Nephron (organoid): ENCODE measurements around the gene EGFLAM.
"Not testable (repeated sequence)": the region's sequence is repeated elsewhere in the genome, so short reads cannot be mapped to it uniquely, and the experiment has no call there.

Experiments used
- H3K27ac Mint-ChIP-seq, 3 experiments: 2 replicates each; pipeline ENCODE4 v1.8.0; 2020; ENCODE audit warnings: mixed read lengths in 3 of 3, mild to moderate bottlenecking in 2 of 3, moderate library complexity in 1 of 3
- H3K27me3 Mint-ChIP-seq: 2 replicates; pipeline ENCODE4 v1.8.0; 2021; ENCODE audit warnings: low read depth, mild to moderate bottlenecking, moderate library complexity, mixed read lengths
- H3K36me3 Mint-ChIP-seq: 2 replicates; pipeline ENCODE4 v1.8.0; 2020; ENCODE audit warnings: low read depth, mixed read lengths
- H3K4me1 Mint-ChIP-seq: 2 replicates; pipeline ENCODE4 v1.8.0; 2020; ENCODE audit warnings: mixed read lengths
- H3K4me3 Mint-ChIP-seq, 3 experiments: 2 replicates each; pipeline ENCODE4 v1.8.0; 2020; ENCODE audit warnings: mild to moderate bottlenecking in 3 of 3, mixed read lengths in 3 of 3, moderate library complexity in 2 of 3
- H3K9me3 Mint-ChIP-seq: 2 replicates; pipeline ENCODE4 v1.8.0; 2020; ENCODE audit warnings: mixed read lengths
- TF ChIP-seq, protein P1 (sequence below), 3 experiments: fragments of 200-600 bp; sonication (generic); IDR thresholded peaks; one replicate each; pipeline ENCODE4 v1.5.0; 2021; ENCODE audit warnings: antibody characterized with exemption in 3 of 3; ENCODE audit not compliant: unreplicated experiment in 3 of 3

Gene EGFLAM

DNA sequence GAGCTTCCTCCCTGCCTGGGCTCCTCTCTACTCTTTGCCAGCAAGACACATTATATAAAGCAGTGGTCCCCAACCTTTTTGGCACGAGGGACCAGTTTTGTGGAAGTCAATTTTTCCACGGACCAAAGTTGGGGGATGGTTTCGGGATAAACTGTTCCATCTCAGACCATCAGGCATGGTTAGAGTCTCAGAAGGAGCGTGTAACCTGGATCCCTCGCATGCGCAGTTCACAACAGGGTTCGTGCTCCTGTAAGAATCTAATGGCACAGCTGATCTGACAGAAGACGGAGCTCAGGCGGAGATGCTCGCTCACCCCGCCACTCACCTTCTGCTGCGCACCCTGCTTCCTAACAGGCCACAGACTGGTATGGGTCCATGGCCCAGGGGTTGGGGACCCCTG lies 155.3 kb downstream of the EGFLAM start:
- Mint-ChIP-seq H3K27me3 (peaks cover 4% of the 10 kb centered on the region), H3K9me3 (no peaks in the 10 kb centered on the region), H3K4me1 (peaks cover 12% of the 10 kb centered on the region), H3K27ac (no peak overlapping the region), H3K36me3 (no peaks in the 10 kb centered on the region), H3K4me3 (no peak overlapping the region)
- TF ChIP-seq, protein P1, sequence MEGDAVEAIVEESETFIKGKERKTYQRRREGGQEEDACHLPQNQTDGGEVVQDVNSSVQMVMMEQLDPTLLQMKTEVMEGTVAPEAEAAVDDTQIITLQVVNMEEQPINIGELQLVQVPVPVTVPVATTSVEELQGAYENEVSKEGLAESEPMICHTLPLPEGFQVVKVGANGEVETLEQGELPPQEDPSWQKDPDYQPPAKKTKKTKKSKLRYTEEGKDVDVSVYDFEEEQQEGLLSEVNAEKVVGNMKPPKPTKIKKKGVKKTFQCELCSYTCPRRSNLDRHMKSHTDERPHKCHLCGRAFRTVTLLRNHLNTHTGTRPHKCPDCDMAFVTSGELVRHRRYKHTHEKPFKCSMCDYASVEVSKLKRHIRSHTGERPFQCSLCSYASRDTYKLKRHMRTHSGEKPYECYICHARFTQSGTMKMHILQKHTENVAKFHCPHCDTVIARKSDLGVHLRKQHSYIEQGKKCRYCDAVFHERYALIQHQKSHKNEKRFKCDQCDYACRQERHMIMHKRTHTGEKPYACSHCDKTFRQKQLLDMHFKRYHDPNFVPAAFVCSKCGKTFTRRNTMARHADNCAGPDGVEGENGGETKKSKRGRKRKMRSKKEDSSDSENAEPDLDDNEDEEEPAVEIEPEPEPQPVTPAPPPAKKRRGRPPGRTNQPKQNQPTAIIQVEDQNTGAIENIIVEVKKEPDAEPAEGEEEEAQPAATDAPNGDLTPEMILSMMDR (IDR thresholded peaks at IDR 0.05; ENCODE audit: unreplicated experiment in 3 of 3), result no peak

DNA sequence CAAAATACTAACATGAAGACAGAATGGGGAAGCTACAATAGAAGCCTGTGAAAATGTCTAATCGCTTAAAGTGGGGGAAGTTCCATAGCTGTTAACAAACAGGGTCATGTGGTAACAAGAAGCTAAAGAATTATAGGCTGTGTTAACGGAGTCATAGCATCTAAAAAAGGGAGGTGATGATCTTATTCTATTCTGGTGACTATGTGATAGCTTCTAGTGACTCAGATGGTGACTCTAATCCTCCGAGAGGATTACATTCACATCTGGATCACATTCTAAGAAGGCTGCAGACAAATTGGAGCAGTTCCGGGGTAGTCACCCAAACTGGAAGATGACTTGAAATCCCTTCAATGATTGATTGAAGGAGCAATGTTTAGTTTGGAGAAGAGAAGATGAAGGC lies 156.0 kb downstream of the EGFLAM start:
- Mint-ChIP-seq H3K4me1 (peaks cover 12% of the 10 kb centered on the region), H3K27me3 (peaks cover 4% of the 10 kb centered on the region), H3K27ac (no peak overlapping the region), H3K4me3 (no peak overlapping the region), H3K9me3 (no peaks in the 10 kb centered on the region), H3K36me3 (no peaks in the 10 kb centered on the region)
- TF ChIP-seq, protein P1 (IDR thresholded peaks at IDR 0.05; ENCODE audit: unreplicated experiment in 3 of 3), result no peak

DNA sequence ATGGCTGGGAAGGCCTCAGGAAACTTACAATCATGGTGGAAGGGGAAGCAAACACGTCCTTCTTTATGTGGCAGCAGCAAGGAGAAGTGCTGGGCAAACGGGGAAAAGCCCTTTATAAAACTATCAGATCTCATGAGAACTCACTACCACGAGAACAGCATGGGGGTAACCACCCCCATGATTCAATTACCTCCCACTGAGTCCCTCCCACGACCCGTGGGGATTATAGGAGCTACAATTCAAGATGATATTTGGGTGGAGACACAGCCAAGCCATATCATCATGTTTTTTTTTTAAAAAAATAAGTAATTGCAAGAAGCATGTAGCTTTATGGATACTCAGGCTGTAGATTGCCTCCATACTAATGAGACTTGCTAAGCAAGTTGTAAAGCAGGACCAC lies 157.4 kb downstream of the EGFLAM start:
- not testable (repeated sequence) for H3K36me3 Mint-ChIP-seq, H3K27ac Mint-ChIP-seq, H3K4me3 Mint-ChIP-seq, H3K9me3 Mint-ChIP-seq, H3K27me3 Mint-ChIP-seq
- peaks cover 15% of the 10 kb centered on the region for H3K4me1 Mint-ChIP-seq

DNA sequence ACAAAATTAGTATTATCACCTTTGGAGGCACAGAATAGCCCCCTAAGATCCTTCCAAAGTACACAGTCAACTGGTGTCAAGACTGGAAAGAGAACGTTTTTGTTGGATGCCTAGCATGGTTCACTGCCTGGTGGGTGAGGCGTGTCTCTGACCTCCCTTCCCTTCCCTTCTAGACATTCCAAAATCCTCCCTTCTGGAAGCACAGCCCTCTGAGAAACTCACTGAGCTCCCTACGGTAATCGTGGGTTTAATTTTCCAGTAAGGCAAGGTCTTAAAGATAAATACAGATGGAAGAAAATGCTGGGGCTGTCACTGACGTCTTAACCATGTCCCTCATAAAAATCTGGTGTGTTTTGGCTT lies 159.3 kb downstream of the EGFLAM start:
- H3K9me3 Mint-ChIP-seq, result no peaks in the 10 kb centered on the region
- peak overlapping the region in 1 of 3 experiments; percentile 43 for H3K27ac Mint-ChIP-seq
- H3K4me1 Mint-ChIP-seq, result peaks cover 21% of the 10 kb centered on the region
- no peaks in the 10 kb centered on the region for H3K36me3 Mint-ChIP-seq
- peaks cover 7% of the 10 kb centered on the region for H3K27me3 Mint-ChIP-seq
- H3K4me3 Mint-ChIP-seq, result no peak overlapping the region
- TF ChIP-seq, protein P1 (IDR thresholded peaks at IDR 0.05; ENCODE audit: unreplicated experiment in 3 of 3), result no peak

DNA sequence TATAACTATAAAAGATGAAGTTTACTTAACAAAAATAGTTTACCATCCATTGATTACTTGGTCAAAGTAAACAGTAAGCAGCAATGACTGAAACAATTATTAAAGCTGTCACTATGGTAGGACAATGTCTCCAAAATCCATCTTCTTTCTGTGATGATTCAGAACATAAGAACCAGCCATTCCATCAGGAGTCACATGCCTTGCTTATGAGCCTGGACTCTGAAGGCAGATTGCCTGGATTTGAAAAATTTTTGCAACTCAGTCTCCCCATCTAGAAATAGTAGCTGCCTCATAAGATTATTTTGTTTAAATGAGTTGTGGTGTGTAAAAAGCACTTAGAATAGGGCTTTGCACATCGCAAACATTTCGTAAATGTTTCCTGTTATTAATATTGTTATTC lies 161.9 kb downstream of the EGFLAM start:
- H3K4me1 Mint-ChIP-seq, result peaks cover 34% of the 10 kb centered on the region

DNA sequence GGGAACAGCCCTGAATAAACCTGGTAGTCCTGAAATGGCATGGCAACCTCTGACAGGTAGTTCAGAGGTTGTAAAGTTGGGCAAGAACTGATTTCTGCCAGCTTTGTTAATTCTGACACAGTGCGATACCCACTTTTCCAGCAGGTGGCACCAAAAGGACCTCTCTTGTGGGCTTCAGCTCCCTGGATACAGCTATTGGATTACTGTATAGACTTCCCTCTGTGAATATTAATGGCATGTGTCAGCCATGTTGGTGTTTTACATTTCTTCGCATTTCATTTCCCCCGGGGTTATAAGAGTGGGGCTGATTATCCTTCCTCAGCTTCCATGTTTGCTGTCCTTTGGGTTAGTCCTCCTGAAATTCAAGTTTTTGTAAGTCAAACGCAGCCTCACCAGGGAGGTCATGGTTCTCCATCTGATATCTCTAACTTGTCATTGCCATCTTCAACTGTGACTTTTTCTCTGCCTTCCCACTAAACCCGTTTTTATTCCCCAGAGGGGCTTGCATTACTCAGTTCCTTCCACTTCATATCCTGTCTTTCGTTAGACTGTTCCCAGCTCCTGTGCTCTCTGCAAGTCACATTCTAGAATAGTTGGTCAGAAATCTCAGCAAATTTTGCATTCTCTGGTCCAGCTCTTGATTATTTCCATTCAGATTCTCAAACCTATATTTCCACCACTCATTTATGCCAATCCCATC lies 162.5 kb downstream of the EGFLAM start:
- Mint-ChIP-seq H3K36me3 (no peaks in the 10 kb centered on the region), H3K27ac (peak overlapping the region in 2 of 3 experiments; percentile 26 to 50), H3K4me1 (peaks cover 34% of the 10 kb centered on the region), H3K9me3 (no peaks in the 10 kb centered on the region), H3K27me3 (peaks cover 3% of the 10 kb centered on the region), H3K4me3 (no peak overlapping the region)
- TF ChIP-seq, protein P1 (IDR thresholded peaks at IDR 0.05; ENCODE audit: unreplicated experiment in 3 of 3), result peak; percentile 72 to 78 (median 76)

More for the DNA sequence above, 161.9 kb downstream of the EGFLAM start:
- Mint-ChIP-seq H3K9me3 (no peaks in the 10 kb centered on the region), H3K27me3 (peaks cover 3% of the 10 kb centered on the region), H3K4me3 (no peak overlapping the region), H3K36me3 (no peaks in the 10 kb centered on the region), H3K27ac (peak overlapping the region in 2 of 3 experiments; percentile 26 to 50)
- TF ChIP-seq, protein P1 (IDR thresholded peaks at IDR 0.05; ENCODE audit: unreplicated experiment in 3 of 3), result no peak
